ENCODE measurements around the gene SH3BGRL.

GRCh38 chrX:81278616-81279015 is 76.7 kb downstream of the SH3BGRL start:
- TF ChIP-seq CTCF (conservative IDR thresholded peaks at IDR 0.05): no peak
- TF ChIP-seq EZH2 (IDR thresholded peaks at IDR 0.05; ENCODE audit: low read depth): no peak

Measured in PC-9 (cell line).